ENCODE data around the gene COL27A1. TPM values are rescaled to one million over a fixed set of nuclear protein-coding genes. Genes with fewer than 3 reads are reported as not detected.

COL27A1 gene
- total RNA-seq, 1 donor from 2014 or later = 39.6 TPM

DNA sequence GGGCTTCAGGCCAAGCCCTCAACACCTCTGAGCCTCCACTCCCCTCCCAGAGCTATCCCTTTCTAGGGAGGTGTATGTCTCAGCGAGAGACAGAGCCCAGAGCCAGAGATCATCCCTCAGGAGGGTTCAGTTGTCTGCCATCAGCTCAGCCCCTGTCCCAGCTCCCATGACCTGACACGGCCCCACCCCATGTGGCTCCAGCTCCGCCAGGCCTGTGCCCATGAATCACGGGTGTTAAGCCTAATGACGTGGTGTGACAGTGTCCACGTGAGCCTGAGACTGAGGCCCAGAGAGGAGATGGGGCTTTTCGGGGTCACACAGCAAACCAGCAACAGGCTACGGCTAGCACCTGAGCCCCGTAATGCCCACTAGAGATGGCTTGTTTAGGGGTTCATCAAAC lies 106.7 kb downstream of the COL27A1 start:
- DNase-seq (ENCODE audit: extremely low read depth, low read depth, low spot score) = no peak

DNA sequence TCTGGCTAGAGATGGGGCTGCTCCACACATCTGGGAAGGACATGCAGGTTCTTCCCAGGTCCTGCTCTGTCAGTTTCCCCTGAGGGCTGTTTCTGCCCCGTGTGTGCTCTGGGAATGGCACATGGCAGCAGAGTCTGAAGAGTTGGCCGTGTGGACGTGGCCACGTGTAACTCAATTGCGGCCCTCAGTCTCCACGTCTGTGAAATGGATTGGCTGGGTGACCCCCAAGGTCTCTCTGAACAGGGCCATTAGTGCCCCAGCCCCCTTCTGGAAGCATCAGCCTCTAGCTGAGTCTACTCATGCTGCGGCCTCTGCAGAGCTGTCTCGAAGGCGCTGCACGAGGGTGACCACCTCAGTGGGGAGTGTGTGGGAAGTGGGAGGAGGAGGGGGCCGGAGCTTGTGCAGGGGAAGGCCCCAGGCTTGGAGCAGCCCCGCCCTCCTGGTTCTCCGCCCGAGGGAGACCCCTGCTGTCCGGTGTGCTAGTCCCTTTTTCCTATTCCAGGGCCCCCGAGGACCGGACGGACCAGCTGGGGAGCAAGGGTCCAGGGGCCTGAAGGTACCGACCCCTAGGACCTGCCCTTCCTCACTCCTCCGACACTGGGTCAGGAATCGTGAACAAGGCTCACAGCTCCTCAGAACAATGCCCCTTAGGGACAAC lies 108.6 kb downstream of the COL27A1 start:
- no peak for DNase-seq (ENCODE audit: extremely low read depth, low read depth, low spot score)

DNA sequence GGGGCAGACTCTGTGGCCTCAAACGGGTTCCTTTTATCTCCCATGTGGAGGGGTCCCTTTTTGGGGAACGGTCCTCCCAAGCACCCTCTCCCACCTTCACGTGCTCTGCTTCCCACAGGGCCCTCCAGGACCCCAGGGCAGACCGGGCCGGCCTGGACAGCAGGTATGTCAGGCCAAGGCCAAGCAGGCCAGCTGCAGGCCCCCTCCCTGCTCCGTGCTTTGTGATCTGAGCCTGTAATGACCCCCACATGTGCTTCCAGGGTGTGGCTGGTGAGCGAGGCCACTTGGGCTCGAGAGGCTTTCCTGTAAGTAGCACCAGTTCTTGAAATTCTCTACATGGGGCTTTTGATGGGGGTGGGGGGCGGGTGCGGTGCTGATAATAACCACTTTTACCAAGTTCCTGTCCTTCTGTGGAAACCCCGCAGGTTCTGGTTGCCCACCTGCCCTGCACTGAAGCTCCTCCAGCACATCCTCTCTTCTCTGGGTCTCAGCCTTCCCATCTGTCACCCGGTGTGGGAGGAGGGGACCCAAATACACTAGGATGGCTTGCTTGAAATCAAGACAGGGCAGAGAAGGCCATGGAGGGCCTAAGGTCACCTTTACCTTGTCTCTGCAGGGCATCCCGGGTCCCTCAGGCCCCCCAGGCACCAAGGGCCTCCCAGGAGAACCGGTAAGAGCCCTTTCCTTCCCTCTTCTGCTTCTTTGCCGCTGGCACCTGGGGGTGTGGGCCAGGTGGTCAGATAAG lies 109.6 kb downstream of the COL27A1 start:
- no peak for DNase-seq (ENCODE audit: extremely low read depth, low read depth, low spot score)

DNA sequence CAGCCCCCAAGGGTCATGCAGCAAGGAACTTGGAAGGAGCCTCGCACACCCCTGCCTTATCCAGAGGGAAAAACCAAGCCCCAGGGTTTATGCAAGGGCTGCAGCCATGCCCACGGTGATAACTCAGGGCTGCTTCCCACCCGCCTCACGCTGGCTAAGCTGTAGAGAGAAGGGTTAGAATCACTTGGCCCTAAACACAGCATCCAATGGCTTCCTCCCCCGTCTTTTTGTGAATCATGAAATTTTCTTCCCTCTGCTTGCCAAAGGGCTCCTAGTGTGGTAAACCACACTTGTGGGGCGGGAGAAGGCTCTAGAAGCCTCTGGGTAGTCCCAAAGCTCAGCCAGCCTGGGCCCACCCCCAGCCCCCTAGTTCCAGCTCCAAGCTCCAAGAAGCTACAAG lies 111.6 kb downstream of the COL27A1 start:
- DNase-seq (ENCODE audit: extremely low read depth, low read depth, low spot score) = no peak

DNA sequence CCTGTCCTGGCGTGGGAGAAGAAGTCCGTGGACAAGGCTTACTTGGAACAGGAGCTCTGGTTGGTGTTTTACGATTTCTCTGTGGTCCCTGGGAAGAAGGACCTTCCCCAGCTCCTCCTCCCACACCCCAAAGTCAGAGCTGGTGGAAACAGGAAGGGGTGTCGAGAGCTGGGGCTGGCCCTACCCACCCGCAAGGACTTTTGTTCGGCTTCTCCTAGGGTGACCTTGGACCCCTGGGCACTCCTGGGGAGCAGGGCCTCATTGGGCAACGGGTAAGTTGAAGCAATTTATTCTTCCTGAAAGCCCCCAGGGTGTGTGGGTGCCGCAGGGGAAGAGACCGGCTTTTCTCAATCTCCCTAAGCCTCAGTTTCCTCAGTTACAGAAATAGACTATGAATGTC lies 113.7 kb downstream of the COL27A1 start:
- no peak for DNase-seq (ENCODE audit: extremely low read depth, low read depth, low spot score)

DNA sequence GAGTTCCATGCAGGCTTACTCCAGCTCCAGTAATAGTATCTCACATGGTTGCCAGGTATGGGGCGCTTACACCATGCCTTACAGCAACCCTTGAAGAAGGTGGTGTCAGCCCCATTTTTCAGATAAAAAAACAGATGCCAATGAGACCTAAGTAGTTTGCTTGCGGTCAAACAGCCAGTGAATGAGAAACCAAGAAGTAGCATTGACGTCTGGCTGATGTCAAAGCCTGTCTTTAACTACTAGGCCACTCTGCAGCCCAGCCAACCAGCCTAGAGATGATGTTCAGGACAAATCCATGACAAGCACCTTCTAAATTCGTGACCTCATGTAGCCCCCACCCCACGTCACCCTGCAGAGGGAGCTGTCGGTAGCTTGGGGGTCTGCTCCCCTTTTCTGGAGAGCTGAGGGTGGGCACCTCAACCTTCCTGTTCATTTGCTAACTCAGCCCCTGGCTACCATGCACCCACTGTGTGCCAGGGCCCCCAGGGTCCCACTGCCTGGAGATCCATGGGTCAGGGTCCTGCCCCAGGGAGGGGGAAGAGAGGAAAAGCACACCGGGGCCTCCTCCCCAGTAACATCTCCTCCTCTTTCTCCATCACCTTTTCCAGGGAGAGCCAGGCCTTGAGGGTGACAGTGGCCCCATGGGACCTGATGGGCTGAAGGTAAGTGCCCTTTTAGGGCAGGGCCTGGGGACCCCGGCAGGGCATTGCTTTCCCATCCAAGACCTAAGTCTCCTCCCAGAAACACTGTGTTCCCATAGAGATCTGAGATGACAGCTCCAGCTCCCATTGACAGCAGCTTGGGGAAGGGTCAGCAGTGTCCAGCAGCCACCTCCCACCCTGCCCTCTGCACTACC lies 115.0 kb downstream of the COL27A1 start:
- DNase-seq (ENCODE audit: extremely low read depth, low read depth, low spot score) = no peak

DNA sequence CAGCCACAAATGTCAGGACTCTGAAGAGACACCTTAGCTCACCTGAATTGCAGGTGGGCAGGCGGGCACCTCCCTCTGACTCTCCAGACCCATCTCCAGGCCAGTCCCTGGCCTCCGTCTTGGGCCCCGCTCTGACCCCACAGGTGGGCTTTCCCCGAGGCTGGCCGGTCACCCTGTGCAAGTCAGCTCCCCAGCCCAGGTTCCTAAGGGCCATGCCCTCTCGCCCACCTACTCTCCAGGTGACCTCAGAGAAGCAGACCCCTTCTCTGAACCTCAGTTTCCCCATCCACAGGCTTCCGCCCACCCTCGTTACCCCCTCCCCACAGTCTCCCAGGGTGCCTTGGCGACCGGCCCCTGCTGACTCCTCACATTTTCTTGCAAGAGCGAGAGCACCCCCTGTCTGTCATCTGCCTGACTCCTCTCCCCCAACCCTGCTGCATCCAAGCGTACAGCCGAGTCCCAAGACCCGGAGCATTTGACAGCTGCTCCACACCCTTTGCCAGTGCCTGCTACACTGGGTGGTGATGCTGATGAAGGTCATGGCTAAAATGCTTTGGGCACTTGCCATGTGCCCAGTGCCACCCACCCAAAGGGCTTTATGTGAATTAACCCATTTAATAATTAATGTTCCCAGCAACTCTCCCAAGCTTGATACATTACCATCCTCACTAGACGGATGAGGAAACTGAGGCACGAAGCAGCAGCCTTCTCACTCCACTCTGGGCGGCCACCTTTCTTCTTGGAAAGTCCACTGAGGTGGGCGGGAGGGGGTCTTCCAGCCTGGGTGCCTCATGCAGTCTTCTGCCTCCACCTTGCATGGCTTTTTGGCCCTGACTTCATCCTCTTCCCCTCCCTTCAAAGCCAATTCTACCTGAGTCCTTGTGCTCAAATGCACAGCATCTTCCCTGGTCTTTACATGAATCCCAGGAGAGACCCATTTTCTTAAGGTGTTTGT lies 116.5 kb downstream of the COL27A1 start:
- no peak for DNase-seq (ENCODE audit: extremely low read depth, low read depth, low spot score)

DNA sequence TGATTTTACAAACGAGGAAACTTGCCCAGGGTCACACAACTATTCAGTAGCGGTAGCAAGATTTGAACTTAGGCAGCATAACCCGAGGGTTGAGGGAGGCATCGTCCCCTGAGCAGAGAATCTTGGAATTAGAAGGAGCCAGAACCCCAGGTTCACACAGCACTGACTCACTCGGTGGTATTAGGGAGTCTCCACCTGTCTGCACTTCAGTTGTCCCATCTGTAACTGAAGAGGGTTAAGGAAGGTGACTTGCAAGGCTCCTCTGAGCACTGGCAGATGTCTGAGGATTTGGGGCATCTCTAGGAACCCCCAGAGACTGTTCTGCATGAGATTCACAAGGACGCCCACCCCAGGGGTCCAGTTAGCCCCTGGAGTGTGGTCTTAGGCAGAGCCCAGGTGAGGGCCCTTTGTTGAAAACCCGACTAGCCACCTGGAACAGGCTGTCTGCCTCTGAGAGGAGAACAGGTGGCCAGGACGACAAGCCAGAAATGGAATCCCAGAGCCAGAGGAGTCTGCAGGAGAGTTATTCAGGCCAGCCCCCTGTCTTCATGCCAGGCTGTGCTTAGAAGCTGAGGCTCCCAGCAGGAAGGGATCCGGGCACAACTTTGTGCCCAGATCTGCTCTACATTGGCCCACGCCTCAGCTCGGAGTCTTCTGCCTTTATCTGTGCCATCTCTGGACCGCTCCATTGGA lies 117.5 kb downstream of the COL27A1 start:
- no peak for DNase-seq (ENCODE audit: extremely low read depth, low read depth, low spot score)

DNA sequence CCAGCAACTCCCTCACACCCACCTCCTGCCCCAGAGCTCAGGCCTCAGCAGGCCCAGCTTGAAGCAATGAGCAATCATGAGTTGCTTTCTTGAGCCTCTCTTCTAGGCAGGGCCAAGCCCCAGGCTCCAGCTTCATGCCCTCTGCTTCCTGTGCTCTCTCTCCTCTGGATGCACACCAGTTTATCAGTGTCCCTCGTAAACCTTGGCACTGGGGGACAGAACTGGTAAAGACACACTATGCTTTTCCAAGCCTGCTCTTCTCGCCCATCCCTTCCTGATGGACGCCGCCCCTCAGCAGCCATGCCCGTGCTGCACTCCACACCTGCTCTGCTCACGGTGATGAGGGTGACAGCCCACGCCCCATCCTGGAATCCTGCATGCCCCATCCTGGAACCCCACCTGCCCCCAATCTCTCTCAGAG lies 118.1 kb downstream of the COL27A1 start:
- no peak for DNase-seq (ENCODE audit: extremely low read depth, low read depth, low spot score)

DNA sequence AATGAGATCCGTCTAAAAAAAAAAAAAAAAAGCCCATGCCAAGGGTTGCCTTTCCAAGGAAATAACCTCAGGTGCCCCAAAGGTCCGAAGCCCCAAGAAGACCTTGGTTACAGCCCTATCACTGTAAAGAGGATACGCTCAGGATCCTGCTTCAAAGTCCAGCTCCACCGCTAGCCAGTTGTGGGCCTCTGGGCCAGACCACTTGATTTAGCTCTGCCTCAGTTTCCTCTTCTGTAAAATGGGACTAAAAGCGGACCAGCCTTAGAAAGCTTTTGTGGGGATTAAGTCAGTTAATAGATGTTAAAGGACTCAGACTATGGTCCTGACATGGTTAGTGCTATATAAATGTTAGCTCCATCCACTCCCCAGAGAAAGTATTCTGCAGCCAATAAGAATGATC lies 118.9 kb downstream of the COL27A1 start:
- DNase-seq (ENCODE audit: extremely low read depth, low read depth, low spot score) = no peak

DNA sequence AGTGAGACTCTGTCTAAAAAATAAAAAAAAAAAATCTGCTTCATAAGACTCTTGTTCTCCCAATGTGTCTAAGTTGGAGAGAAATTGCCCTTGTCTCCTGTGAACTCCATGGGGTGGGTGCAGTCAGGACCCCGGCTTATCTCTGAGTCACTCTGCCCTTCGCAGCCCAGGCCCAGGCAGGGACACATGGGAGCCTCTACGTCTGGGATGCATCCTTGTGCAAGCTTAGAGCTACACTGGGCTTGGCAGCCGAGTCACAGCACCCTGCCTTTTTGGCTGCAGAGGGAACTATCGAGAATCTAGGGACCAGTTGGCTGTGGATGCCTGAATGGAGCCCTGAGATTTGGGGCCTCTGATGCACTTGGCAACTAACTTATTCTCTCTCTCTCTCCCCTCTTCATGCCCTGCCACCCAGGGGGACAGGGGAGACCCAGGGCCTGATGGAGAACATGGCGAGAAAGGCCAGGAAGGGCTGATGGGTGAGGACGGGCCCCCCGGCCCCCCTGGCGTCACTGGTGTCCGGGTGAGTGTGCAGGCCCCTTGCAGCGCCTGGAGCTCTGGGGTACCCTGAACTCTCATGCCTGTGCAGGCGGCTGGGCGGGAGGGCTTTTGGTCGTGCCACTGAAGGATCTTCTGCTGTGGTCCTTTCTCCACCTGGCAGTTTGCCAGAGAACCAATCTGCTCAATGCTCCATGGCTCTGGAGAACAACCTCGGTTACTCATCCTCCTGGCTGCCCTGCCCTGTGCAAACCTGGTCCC lies 120.1 kb downstream of the COL27A1 start:
- DNase-seq (ENCODE audit: extremely low read depth, low read depth, low spot score) = no peak

DNA sequence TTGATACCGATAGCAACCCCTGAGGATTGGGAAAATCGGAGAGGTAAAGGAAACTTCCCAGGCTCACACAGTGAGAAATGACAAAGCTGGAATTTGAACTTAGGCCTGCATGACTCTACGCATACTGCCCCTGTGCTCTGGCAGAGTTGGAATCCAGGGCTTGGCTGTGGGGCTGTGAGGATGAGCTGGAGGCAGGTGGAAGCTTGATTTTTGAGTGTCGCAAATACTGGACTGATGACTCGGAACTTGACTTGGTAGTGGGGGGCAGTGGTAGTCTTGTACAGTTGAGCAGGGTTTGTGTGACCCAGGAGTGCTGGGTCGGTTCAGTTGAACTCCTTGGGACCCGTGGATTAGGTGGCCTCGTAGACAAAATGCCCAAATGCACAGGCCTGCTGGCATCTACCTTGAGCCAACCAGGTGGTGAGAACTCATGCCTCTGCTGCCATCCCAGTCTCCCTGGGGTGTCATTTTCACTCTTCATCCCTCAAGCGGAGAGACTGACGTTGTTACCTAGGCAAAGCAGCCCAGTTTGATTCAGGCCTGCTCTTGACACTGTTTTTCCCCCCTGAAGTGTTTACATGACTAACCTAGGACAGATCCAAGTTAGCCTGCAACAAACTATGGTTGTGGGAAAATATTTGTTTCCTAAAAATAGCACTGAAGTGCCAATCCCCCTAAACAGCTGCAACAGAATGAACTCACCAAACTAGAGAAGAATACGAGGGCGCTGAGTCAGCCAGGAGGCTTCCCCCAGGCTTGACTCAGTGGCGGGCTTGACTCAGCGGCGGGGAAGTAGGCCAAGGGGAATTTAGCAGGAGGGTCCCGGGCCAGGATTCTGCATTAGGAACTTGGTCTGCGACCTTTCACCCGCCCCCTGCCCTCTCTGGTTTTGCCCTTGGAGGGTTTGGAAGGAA lies 121.8 kb downstream of the COL27A1 start:
- DNase-seq (ENCODE audit: extremely low read depth, low read depth, low spot score) = no peak

DNA sequence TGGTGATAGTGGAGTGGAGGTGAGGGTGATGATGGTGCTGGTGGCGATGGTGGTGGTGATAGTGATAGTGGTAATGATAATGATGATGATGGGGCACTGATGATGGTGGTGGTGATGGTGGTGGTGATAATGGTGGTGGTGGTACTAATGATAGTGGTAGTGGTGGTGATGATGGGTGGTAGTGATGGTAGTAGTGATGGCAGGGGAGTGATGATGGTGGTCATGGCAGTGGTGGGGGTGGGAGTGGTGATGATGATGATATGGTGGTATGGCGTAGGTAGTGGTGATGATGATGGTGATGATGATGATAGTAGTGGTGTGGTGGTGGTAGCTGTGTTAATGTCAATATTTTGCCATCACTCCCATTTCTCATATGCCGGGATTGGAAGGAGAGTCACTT lies 123.0 kb downstream of the COL27A1 start:
- DNase-seq (ENCODE audit: extremely low read depth, low read depth, low spot score) = no peak

DNA sequence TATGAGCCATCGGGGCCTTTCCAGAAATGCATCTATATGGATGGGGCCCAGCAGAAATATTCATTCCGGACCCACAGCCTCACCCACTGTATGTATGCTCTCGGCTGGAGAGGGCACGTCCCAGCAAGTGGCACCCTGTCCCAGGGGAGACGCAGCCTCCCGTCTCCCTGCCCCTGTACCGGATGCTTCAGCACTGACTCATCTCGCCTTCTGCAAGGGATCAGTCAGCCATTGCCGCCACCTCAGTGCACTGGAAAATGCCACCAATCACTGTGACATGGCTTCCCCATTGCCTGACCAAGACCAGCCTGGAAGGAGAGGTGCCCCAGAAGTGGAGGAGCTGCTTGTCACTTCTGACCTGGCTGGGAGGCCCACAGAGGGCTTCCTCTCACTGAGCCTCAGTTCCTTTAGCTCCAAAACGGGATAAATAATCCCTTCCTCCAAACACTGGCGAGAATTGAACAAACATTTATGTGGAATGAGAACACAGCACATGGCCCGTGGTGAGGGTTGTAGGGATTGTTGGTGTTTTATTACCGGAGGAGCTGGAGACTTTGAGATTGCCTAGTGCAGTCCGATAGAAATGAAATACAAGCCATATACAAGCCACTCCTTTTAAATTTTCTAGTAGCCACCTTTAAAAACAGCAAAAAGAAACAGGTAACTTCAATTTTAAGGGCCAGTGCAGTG lies 123.7 kb downstream of the COL27A1 start:
- DNase-seq (ENCODE audit: extremely low read depth, low read depth, low spot score) = no peak

DNA sequence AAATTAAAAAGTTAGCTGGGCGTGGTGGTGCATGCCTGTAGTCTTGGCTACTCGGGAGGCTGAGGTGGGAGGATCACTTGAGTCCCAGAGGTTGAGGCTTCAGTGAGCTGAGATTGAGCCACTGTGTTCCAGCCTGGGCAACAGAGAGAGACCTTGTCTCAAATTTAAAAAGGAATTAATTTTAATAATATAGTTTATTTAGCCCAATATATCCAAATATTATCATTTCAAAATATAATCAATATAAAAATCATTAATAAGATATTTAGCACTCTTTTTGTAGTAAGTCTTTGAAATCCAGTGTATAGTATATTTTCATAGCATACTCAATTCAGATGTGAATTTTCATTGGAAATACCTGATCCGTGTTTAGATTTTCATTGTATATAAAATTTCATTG lies 124.4 kb downstream of the COL27A1 start:
- DNase-seq (ENCODE audit: extremely low read depth, low read depth, low spot score) = no peak

DNA sequence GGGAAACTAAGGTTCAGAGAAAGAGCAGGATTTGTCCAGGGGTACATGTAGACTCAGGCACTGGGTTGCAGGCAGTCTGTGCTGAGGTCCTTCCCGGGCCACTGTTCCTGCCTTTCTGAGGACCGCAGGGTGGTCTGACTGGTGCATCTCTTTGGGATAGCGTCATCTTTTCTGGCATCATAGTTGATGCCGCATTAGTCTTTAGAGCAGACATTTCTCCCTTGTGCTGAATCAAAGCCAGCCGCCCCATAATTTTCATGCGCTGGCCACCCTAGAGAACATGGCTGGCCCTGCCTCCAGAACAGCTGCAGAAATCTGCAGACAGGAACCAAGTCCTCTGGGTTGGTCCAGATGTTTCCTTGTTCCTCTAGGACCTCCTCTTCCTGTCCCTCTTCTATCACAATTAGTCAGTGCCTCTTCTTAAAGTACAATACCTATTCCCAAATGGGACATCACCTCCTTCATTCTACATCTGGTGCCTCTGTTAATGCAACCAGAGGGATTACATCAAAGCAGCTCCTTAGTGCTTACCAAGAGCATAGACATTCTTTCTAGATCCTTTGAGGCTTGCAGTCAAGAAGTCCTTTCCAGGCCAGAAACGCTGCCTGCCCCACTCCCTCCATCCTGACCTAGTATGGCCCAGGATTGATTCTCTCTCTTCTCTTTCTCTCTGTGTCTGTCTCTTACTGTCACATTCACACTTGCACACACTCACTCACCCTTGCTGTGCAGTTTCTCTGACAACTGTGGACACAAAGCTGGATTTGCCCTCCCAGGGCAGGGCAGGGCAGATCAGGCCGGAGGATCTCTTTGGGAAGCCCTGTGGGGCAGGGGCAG lies 125.5 kb downstream of the COL27A1 start:
- DNase-seq (ENCODE audit: extremely low read depth, low read depth, low spot score) = no peak
